SK-N-SH (cell line): Measurements from ENCODE around the gene FBLN7. TPM values are rescaled to one million over a fixed set of nuclear protein-coding genes. Genes with fewer than 3 reads are reported as not detected.
A peak's percentile ranks its signal among the peaks of the same experiment; 100 is the strongest.
"Not testable (repeated sequence)": the region's sequence is repeated elsewhere in the genome, so short reads cannot be mapped to it uniquely, and the experiment has no call there.

Experiments used
- CTCF ChIA-PET: fragments of 300-600, 350-600 bp; formaldehyde crosslinking; extraction: SDS; loops from one replicate; lab custom pipeline; 2021; lab: Yijun Ruan, JAX
- POLR2A ChIA-PET: fragments of 350-600 bp; sonication (Branson Sonifier 250); formaldehyde crosslinking; extraction: SDS; loops from one replicate; lab custom pipeline; 2020; ENCODE audit warnings: antibody characterized with exemption, inconsistent platforms; lab: Yijun Ruan, JAX
- DNase-seq: peaks from one replicate; pipeline ENCODE4 v3.0.0; 2012
- H2AFZ ChIP-seq: fragments of 200-600 bp; sonication (generic); 2 replicates; pipeline ENCODE4 v1.8.1; 2016; ENCODE audit warnings: antibody characterized with exemption, mild to moderate bottlenecking, low read depth
- H3F3A ChIP-seq: fragments of 200-600 bp; sonication (generic); replicated peaks from 2 replicates; pipeline ENCODE3; 2016; ENCODE audit warnings: antibody characterized with exemption, mild to moderate bottlenecking; ENCODE audit not compliant: insufficient read depth
- H3K27ac ChIP-seq, 2 experiments: fragments of 200-500 bp in 1 of 2; fragments of 200-600 bp in 1 of 2; sonication (Bioruptor generic) in 1 of 2; sonication (generic), shearing (Covaris generic) in 1 of 2; 2 replicates each; pipeline versions ENCODE4 v1.5.1 to v1.6.1; 2014 to 2016; ENCODE audit warnings: low read depth in 2 of 2, inconsistent platforms in 1 of 2, low read length in 1 of 2, mild to moderate bottlenecking in 1 of 2, mixed read lengths in 1 of 2
- H3K27me3 ChIP-seq: fragments of 200-600 bp; sonication (generic), shearing (Covaris generic); 2 replicates; pipeline ENCODE4 v1.6.1; 2016; ENCODE audit warnings: mixed run types; ENCODE audit not compliant: insufficient read depth
- H3K36me3 ChIP-seq, 2 experiments: fragments of 200-500 bp in 1 of 2; fragments of 200-600 bp in 1 of 2; sonication (Bioruptor generic) in 1 of 2; sonication (generic) in 1 of 2; replicated peaks in 1 of 2; 2 replicates each; pipeline versions ENCODE3 to v1.5.1; 2014 to 2016; ENCODE audit warnings: low read length in 1 of 2, mild to moderate bottlenecking in 1 of 2; ENCODE audit not compliant: insufficient read depth in 2 of 2, control insufficient read depth in 1 of 2
- H3K4me1 ChIP-seq, 2 experiments: fragments of 200-500 bp in 1 of 2; fragments of 200-600 bp in 1 of 2; sonication (Bioruptor generic) in 1 of 2; sonication (generic), shearing (Covaris generic) in 1 of 2; 2 replicates each; pipeline versions ENCODE4 v1.5.1 to v1.6.1; 2014 to 2016; ENCODE audit warnings: low read depth in 1 of 2, low read length in 1 of 2, mixed run types in 1 of 2; ENCODE audit not compliant: insufficient read depth in 2 of 2, control insufficient read depth in 1 of 2
- H3K4me2 ChIP-seq: fragments of 200-600 bp; sonication (generic), shearing (Covaris generic); 2 replicates; pipeline ENCODE4 v1.6.1; 2017; ENCODE audit warnings: mixed run types
- H3K4me3 ChIP-seq, 2 experiments: fragments of 200-500 bp in 1 of 2; fragments of 200-600 bp in 1 of 2; sonication (Bioruptor generic) in 1 of 2; sonication (generic), shearing (Covaris generic) in 1 of 2; 2 replicates each; pipeline versions ENCODE4 v1.5.1 to v1.8.1; 2014 to 2016; ENCODE audit warnings: low read depth in 2 of 2, inconsistent platforms in 1 of 2, low read length in 1 of 2, mild to moderate bottlenecking in 1 of 2, mixed read lengths in 1 of 2, moderate library complexity in 1 of 2
- H3K79me2 ChIP-seq: fragments of 200-600 bp; sonication (generic); 2 replicates; pipeline ENCODE4 v1.8.1; 2017; ENCODE audit warnings: mild to moderate bottlenecking; ENCODE audit not compliant: insufficient read depth
- H3K9ac ChIP-seq: fragments of 200-600 bp; sonication (generic); 2 replicates; pipeline ENCODE4 v1.6.1; 2017; ENCODE audit warnings: mixed run types
- H3K9me2 ChIP-seq: fragments of 200-600 bp; sonication (generic); 2 replicates; pipeline ENCODE4 v1.6.1; 2017; ENCODE audit warnings: mixed run types
- H3K9me3 ChIP-seq: fragments of 200-600 bp; sonication (generic); 2 replicates; pipeline ENCODE4 v1.6.1; 2017; ENCODE audit warnings: mixed run types, mild to moderate bottlenecking, moderate library complexity
- H4K20me1 ChIP-seq: fragments of 200-600 bp; sonication (generic); 2 replicates; pipeline ENCODE4 v1.6.1; 2017; ENCODE audit warnings: mild to moderate bottlenecking, mixed run types; ENCODE audit not compliant: insufficient read depth
- FOSL2 ChIP-seq: IDR thresholded peaks from 2 replicates; pipeline ENCODE4 v1.4.0; 2012; ENCODE audit warnings: low read depth, mild to moderate bottlenecking, moderate library complexity, borderline replicate concordance
- FOXM1 ChIP-seq: IDR thresholded peaks from 2 replicates; pipeline ENCODE4 v1.4.0; 2012; ENCODE audit warnings: low read depth, mild to moderate bottlenecking
- POLR2AphosphoS5 ChIP-seq: IDR thresholded peaks from 2 replicates; pipeline ENCODE4 v1.6.1; 2012; ENCODE audit warnings: low read depth, low read length
- RCOR1 ChIP-seq: fragments of 150-350 bp; IDR thresholded peaks from 2 replicates; pipeline ENCODE4 v1.6.1; 2017; ENCODE audit warnings: antibody characterized with exemption, low read length
- RFX5 ChIP-seq: IDR thresholded peaks from 2 replicates; pipeline ENCODE4 v1.6.1; 2012; ENCODE audit warnings: mild to moderate bottlenecking, improper control_type of control experiment, low read length
- SIN3A ChIP-seq: IDR thresholded peaks from 2 replicates; pipeline ENCODE4 v1.6.1; 2012; ENCODE audit warnings: low read depth, mild to moderate bottlenecking, low read length, moderate library complexity, borderline replicate concordance
- TAF1 ChIP-seq: IDR thresholded peaks from 2 replicates; pipeline ENCODE4 v1.6.1; 2012; ENCODE audit warnings: low read depth, mild to moderate bottlenecking, low read length, moderate library complexity, borderline replicate concordance
- TCF12 ChIP-seq: IDR thresholded peaks from 2 replicates; pipeline ENCODE4 v1.4.0; 2012
- TEAD4 ChIP-seq: IDR thresholded peaks from 2 replicates; pipeline ENCODE4 v1.4.0; 2012; ENCODE audit warnings: mild to moderate bottlenecking, borderline replicate concordance; ENCODE audit not compliant: insufficient read depth
- WGBS: methylation state at CpG from one replicate; pipeline ENCODE4 v1.1.6; 2017; ENCODE audit warnings: low lambda C conversion rate; 5-methylcytosine and 5-hydroxymethylcytosine counted together
- polyA plus RNA-seq, 3 experiments: library from polyadenylated mRNA; depleted of rRNA; stranded (reverse); fragments of >200 nt; gene quantifications; 2 replicates each; pipeline ENCODE4 v1.2.3, GENCODE V29; 2012
- TF ChIP-seq, protein P1 (sequence below): fragments of 150-350 bp; IDR thresholded peaks from 2 replicates; pipeline ENCODE4 v1.6.1; 2016; ENCODE audit warnings: mild to moderate bottlenecking, low read depth, low read length
- TF ChIP-seq, protein P2 (sequence below): IDR thresholded peaks from 2 replicates; pipeline ENCODE4; 2012

Gene FBLN7
- polyA plus RNA-seq, 1 of the 3 experiments (the other 2 are of a cell fraction) = 4.4 TPM

DNA sequence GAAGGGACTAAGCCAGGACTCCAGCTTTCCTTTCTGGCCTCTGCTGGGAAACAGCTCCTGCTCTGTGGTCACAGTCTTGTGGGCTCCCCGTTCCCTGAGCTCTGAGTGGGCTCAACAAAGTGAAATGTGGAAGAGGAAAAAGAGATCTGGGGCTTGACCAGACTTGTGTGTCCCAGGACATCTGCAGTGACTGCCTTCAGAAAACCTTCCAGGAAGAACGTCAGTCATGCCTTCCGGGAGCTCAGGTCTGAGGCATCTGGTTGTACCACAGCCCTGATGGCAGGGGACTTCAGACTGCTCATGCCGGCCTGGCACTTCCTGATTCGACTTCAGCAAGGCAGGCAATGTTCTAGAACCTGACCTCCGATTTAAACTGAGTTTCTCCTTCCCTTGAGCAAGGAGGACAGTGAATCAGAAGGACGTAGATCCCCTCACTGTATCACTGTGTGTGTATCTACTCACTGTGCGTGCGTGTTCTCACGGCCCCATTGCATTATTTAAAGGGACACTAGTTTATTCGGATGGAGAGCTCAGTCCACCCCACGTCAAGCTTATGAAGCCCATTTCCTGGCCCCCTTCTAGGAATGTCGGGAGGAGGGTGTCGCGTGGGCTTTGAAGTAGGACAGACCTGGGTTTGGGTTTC, 548 bp upstream of the FBLN7 start:
- no peaks in the 10 kb centered on the region for H3K9me3 ChIP-seq
- DNase-seq = no peak
- H3F3A ChIP-seq = no peaks in the 10 kb centered on the region
- H3K9ac ChIP-seq = peak overlapping the region; percentile 22
- no peaks in the 10 kb centered on the region for H3K36me3 ChIP-seq
- H3K79me2 ChIP-seq = no peaks in the 10 kb centered on the region
- H4K20me1 ChIP-seq = no peaks in the 10 kb centered on the region
- H3K4me2 ChIP-seq = peak overlapping the region; percentile 76
- H3K27ac ChIP-seq = peak overlapping the region in 1 of 2 experiments; percentile 71; a peak in 2 of 4 replicates
- ChIA-PET POLR2A (no interaction called here), CTCF (interaction anchor here (1.4 to 2.3 kb wide), 2 partner anchors 11 to 16 kb away, joined by 4 to 12 read pairs; no protein-coding TSS in a partner anchor)
- H3K4me3 ChIP-seq = peak overlapping the region; percentile 58 to 64
- no peaks in the 10 kb centered on the region for H3K27me3 ChIP-seq
- H3K9me2 ChIP-seq = no peaks in the 10 kb centered on the region
- H3K4me1 ChIP-seq = peaks cover 0 to 7% of the 10 kb centered on the region in 2 experiments; a peak in 1 of 4 replicates
- TF ChIP-seq, protein P1, sequence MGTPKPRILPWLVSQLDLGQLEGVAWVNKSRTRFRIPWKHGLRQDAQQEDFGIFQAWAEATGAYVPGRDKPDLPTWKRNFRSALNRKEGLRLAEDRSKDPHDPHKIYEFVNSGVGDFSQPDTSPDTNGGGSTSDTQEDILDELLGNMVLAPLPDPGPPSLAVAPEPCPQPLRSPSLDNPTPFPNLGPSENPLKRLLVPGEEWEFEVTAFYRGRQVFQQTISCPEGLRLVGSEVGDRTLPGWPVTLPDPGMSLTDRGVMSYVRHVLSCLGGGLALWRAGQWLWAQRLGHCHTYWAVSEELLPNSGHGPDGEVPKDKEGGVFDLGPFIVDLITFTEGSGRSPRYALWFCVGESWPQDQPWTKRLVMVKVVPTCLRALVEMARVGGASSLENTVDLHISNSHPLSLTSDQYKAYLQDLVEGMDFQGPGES = no peak
- TF ChIP-seq RCOR1 = no peak
- no peak for TF ChIP-seq TEAD4
- no peak for TF ChIP-seq POLR2AphosphoS5
- TF ChIP-seq FOXM1 = no peak
- TF ChIP-seq, protein P2, sequence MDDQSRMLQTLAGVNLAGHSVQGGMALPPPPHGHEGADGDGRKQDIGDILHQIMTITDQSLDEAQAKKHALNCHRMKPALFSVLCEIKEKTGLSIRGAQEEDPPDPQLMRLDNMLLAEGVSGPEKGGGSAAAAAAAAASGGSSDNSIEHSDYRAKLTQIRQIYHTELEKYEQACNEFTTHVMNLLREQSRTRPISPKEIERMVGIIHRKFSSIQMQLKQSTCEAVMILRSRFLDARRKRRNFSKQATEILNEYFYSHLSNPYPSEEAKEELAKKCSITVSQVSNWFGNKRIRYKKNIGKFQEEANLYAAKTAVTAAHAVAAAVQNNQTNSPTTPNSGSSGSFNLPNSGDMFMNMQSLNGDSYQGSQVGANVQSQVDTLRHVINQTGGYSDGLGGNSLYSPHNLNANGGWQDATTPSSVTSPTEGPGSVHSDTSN = no peak
- TF ChIP-seq SIN3A = no peak
- no peak for TF ChIP-seq FOSL2
- TF ChIP-seq TCF12 = no peak
- TF ChIP-seq RFX5 = no peak
- TF ChIP-seq TAF1 = no peak
- WGBS = 64% methylated on average over 15 of the region's 15 CpGs
- H2AFZ ChIP-seq = peak overlapping the region; percentile 75

DNA sequence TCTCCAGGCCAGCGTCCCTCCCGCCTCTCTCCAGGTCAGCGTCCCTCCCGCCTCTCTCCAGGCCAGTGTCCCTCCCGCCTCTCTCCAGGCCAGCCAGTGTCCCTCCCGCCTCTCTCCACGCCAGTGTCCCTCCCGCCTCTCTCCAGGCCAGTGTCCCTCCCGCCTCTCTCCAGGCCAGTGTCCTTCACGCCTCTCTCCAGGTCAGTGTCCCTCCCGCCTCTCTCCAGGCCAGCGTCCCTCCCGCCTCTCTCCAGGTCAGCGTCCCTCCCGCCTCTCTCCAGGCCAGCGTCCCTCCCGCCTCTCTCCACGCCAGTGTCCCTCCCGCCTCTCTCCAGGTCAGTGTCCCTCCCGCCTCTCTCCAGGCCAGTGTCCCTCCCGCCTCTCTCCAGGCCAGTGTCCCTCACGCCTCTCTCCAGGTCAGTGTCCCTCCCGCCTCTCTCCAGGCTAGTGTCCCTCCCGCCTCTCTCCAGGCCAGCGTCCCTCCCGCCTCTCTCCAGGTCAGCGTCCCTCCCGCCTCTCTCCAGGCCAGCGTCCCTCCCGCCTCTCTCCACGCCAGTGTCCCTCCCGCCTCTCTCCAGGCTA, 939 bp downstream of the FBLN7 start:
- 35% methylated on average over 18 of the region's 32 CpGs for WGBS
- H3K27ac ChIP-seq, H3K4me1 ChIP-seq, H3K79me2 ChIP-seq, H3K9me2 ChIP-seq, H3K36me3 ChIP-seq, CTCF ChIA-PET, H3F3A ChIP-seq, H4K20me1 ChIP-seq, H3K27me3 ChIP-seq, H2AFZ ChIP-seq, POLR2A ChIA-PET, DNase-seq, H3K9me3 ChIP-seq, H3K9ac ChIP-seq, H3K4me2 ChIP-seq: not testable (repeated sequence)
- H3K4me3 ChIP-seq = peak overlapping the region in 1 of 2 experiments; percentile 58; a peak in 1 of 4 replicates

DNA sequence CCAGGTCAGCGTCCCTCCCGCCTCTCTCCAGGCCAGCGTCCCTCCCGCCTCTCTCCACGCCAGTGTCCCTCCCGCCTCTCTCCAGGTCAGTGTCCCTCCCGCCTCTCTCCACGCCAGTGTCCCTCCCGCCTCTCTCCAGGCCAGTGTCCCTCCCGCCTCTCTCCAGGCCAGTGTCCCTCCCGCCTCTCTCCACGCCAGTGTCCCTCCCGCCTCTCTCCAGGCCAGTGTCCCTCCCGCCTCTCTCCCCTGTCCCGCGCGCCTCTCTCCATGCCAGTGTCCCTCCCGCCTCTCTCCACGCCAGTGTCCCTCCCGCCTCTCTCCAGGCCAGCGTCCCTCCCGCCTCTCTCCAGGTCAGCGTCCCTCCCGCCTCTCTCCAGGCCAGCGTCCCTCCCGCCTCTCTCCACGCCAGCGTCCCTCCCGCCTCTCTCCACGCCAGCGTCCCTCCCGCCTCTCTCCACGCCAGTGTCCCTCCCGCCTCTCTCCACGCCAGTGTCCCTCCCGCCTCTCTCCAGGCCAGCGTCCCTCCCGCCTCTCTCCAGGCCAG, 1.5 kb downstream of the FBLN7 start:
- H3K27me3 ChIP-seq, H3K9me2 ChIP-seq, H3K36me3 ChIP-seq, H3F3A ChIP-seq, DNase-seq, CTCF ChIA-PET, H3K4me1 ChIP-seq, H3K27ac ChIP-seq, POLR2A ChIA-PET, H3K9me3 ChIP-seq, H4K20me1 ChIP-seq, H3K4me2 ChIP-seq, H2AFZ ChIP-seq, H3K9ac ChIP-seq, H3K79me2 ChIP-seq: not testable (repeated sequence)
- peak overlapping the region in 1 of 2 experiments; percentile 27; a peak in 1 of 4 replicates for H3K4me3 ChIP-seq
- 60% methylated on average over 24 of the region's 38 CpGs for WGBS
